Sigmoid colon (tissue), 7 donors: ENCODE measurements around the gene TBC1D10A. TPM values are rescaled to one million over a fixed set of nuclear protein-coding genes. Genes with fewer than 3 reads are reported as not detected.

ENCODE experiments used
- DNase-seq: peaks from one replicate; pipeline ENCODE4 v3.0.0-alpha.2; 2019
- H3K27ac ChIP-seq, 4 donors: fragments of 200-600 bp; sonication (generic); one replicate each; pipeline ENCODE4 v1.5.1; 2016 to 2019; ENCODE audit warnings: mild to moderate bottlenecking in 1 of 4
- H3K27me3 ChIP-seq, 3 donors: fragments of 200-600 bp; sonication (generic); one replicate each; pipeline ENCODE4 v1.5.1; 2019; ENCODE audit warnings: mild to moderate bottlenecking in 1 of 3
- H3K36me3 ChIP-seq, 4 donors: fragments of 200-600 bp; sonication (generic); one replicate each; pipeline ENCODE4 v1.5.1; 2016 to 2019
- H3K4me1 ChIP-seq, 4 donors: fragments of 200-600 bp; sonication (generic); one replicate each; pipeline ENCODE4 v1.5.1; 2017 to 2019
- H3K4me3 ChIP-seq, 4 donors: fragments of 200-600 bp; sonication (generic); one replicate each; pipeline ENCODE4 v1.5.1; 2017 to 2019; ENCODE audit warnings: mild to moderate bottlenecking in 2 of 4, moderate library complexity in 1 of 4
- H3K9me3 ChIP-seq, 4 donors: fragments of 200-600 bp in 3 of 4; sonication (generic) in 3 of 4; one replicate each; pipeline versions ENCODE4 v1.5.1 to v1.6.1; 2013 to 2019
- EP300 ChIP-seq, 4 donors: sonication (generic); formaldehyde crosslinking; IDR thresholded peaks; one replicate each; pipeline ENCODE4 v1.6.1; 2017; ENCODE audit warnings: antibody characterized with exemption in 4 of 4
- POLR2A ChIP-seq, 2 donors: fragments of 450-650 bp; IDR thresholded peaks; one replicate each; pipeline ENCODE4 v1.6.1; 2016; ENCODE audit warnings: antibody characterized with exemption in 2 of 2, mild to moderate bottlenecking in 2 of 2, moderate library complexity in 2 of 2
- POLR2AphosphoS5 ChIP-seq, 4 donors: sonication (generic); formaldehyde crosslinking; IDR thresholded peaks; one replicate each; pipeline ENCODE4 v1.6.1; 2017; ENCODE audit warnings: antibody characterized with exemption in 4 of 4
- WGBS, 2 donors: extraction: QIAGEN DNeasy Blood & Tissue Kit; methylation state at CpG; one replicate each; pipeline ENCODE4 v1.1.7; 2013; 5-methylcytosine and 5-hydroxymethylcytosine counted together
- intact Hi-C: fragments of 100-400 bp; cut with DNase I; formaldehyde crosslinking; loops from one replicate; pipeline ENCODE4 v1.15.1; 2023
- polyA plus RNA-seq, 3 donors: library from polyadenylated mRNA; stranded (reverse); fragments of 200-250 nt; gene quantifications; one replicate each; pipeline ENCODE4 v1.2.3, GENCODE V29; 2013
- total RNA-seq, 4 donors: library from RNA; depleted of rRNA; stranded (reverse); fragments of >200 nt; gene quantifications; one replicate each; pipeline ENCODE4 v1.1.0, GENCODE V29; 2016
- TF ChIP-seq, protein P1 (sequence below), 4 experiments: fragments of 450-650 bp in 3 of 4; fragments of 200-600 bp in 1 of 4; IDR thresholded peaks; one replicate each; pipeline ENCODE4 v1.5.1; 2016 to 2019; ENCODE audit warnings: antibody characterized with exemption in 4 of 4, mild to moderate bottlenecking in 3 of 4, moderate library complexity in 2 of 4
- donor health status: healthy with polysubstance abuse.
- donor health status: Bipolar disorder and iron deficiency.
- donor health status: healthy.

Gene TBC1D10A
- total and polyA plus RNA-seq, 7 donors: 12.5 to 35.4 (median 29.1) TPM

GRCh38 chr22:30286331-30286730 is 40.4 kb downstream of the TBC1D10A start:
- H3K4me3 ChIP-seq: no peak overlapping the region
- TF ChIP-seq POLR2AphosphoS5 (IDR thresholded peaks at IDR 0.05): no peak
- TF ChIP-seq, protein P1, sequence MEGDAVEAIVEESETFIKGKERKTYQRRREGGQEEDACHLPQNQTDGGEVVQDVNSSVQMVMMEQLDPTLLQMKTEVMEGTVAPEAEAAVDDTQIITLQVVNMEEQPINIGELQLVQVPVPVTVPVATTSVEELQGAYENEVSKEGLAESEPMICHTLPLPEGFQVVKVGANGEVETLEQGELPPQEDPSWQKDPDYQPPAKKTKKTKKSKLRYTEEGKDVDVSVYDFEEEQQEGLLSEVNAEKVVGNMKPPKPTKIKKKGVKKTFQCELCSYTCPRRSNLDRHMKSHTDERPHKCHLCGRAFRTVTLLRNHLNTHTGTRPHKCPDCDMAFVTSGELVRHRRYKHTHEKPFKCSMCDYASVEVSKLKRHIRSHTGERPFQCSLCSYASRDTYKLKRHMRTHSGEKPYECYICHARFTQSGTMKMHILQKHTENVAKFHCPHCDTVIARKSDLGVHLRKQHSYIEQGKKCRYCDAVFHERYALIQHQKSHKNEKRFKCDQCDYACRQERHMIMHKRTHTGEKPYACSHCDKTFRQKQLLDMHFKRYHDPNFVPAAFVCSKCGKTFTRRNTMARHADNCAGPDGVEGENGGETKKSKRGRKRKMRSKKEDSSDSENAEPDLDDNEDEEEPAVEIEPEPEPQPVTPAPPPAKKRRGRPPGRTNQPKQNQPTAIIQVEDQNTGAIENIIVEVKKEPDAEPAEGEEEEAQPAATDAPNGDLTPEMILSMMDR (IDR thresholded peaks at IDR 0.05): no peak
- TF ChIP-seq EP300 (IDR thresholded peaks at IDR 0.05): no peak
- no peak for TF ChIP-seq POLR2A (IDR thresholded peaks at IDR 0.05)
- H3K4me1 ChIP-seq: peaks cover 0 to 31% (median 26%) of the 10 kb centered on the region in 4 donors
- 82 to 91% methylated on average over 5 of the region's 5 CpGs for WGBS, 2 donors
- peaks cover 0 to 28% (median 7%) of the 10 kb centered on the region in 4 donors for H3K36me3 ChIP-seq
- H3K9me3 ChIP-seq: no peaks in the 10 kb centered on the region
- no peaks in the 10 kb centered on the region for H3K27me3 ChIP-seq
- intact Hi-C loops: loop anchor here (2.0 kb wide), 1 partner anchor 24 kb away; no protein-coding TSS in a partner anchor
- no peak overlapping the region for H3K27ac ChIP-seq
- DNase-seq: no peak

DNA sequence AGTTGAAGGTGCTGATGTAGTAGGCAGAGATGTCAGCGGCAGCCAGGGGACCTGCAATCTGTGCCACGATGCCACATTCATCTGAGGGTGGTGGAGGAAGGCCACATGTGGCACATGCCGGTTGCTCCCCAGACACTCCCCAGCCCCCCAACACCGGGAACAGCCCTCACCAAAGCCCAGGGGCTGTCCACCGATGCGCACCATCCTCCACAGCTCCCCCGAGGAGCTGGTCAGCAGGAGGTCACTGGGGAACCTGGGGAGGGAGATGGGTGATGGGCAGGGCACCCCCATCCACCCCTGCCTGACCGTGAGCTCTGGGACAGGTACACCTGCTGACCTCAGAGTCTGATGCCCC is 40.9 kb downstream of the TBC1D10A start:
- Histone ChIP-seq H3K27ac (no peak overlapping the region), H3K9me3 (no peaks in the 10 kb centered on the region), H3K4me1 (peaks cover 0 to 26% (median 21%) of the 10 kb centered on the region in 4 donors), H3K36me3 (peaks cover 0 to 28% (median 7%) of the 10 kb centered on the region in 4 donors), H3K27me3 (no peaks in the 10 kb centered on the region), H3K4me3 (no peak overlapping the region)
- no peak for DNase-seq
- TF ChIP-seq, protein P1 (IDR thresholded peaks at IDR 0.05): no peak
- TF ChIP-seq EP300 (IDR thresholded peaks at IDR 0.05) (no peak), POLR2A (IDR thresholded peaks at IDR 0.05) (no peak), POLR2AphosphoS5 (IDR thresholded peaks at IDR 0.05) (no peak)
- WGBS, 2 donors: 87 to 91% methylated on average over 8 of the region's 8 CpGs
- intact Hi-C loops: loop anchor here (2.0 kb wide), 1 partner anchor 23 kb away; no protein-coding TSS in a partner anchor

DNA sequence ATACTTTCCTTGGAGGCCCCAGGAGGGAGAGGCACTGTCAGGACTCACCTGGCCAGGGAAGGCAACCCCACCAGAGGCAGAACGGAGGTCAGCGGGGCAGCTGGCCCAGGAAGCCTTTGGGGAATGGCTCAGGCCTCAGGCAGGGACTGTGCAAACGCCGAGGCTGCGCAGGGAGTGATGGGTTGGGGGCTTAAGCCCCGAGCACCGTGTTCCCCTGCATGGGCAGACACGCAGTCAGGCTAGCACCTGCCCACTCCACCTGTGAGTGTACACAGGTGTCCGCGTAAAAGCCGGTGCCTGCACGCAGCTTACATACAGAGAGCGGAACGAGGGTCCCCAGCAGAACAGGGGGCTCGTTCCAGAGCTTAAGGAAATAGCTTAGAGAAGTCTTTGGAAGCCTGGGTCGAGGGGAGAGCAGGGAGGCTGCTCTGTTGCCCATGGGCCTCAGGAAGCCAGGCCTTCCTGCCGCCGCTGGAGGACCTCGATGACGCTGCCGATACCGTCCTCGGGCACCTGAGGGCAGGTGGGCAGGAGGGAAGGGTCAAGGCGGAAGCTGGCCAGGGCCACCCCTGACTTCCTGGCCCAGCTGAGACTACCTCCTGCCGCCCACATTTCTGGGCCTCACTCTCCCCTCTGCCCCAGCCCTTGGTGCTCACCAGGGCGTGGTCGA is 41.4 kb downstream of the TBC1D10A start:
- WGBS, 2 donors: 91% methylated on average over 27 of the region's 27 CpGs
- Histone ChIP-seq H3K4me1 (peaks cover 0 to 21% (median 15%) of the 10 kb centered on the region in 4 donors), H3K9me3 (no peaks in the 10 kb centered on the region), H3K27me3 (no peaks in the 10 kb centered on the region), H3K27ac (no peak overlapping the region), H3K36me3 (peaks cover 0 to 28% (median 7%) of the 10 kb centered on the region in 4 donors), H3K4me3 (no peak overlapping the region)
- intact Hi-C loops: no loop called here
- no peak for DNase-seq
- no peak for TF ChIP-seq EP300 (IDR thresholded peaks at IDR 0.05)
- no peak for TF ChIP-seq POLR2AphosphoS5 (IDR thresholded peaks at IDR 0.05)
- TF ChIP-seq, protein P1 (IDR thresholded peaks at IDR 0.05): no peak
- TF ChIP-seq POLR2A (IDR thresholded peaks at IDR 0.05): no peak

GRCh38 chr22:30284666-30285065 is 42.1 kb downstream of the TBC1D10A start:
- Histone ChIP-seq H3K27ac (no peak overlapping the region), H3K4me1 (peaks cover 0 to 15% (median 10%) of the 10 kb centered on the region in 4 donors), H3K9me3 (no peaks in the 10 kb centered on the region), H3K4me3 (no peak overlapping the region), H3K36me3 (peaks cover 0 to 28% (median 7%) of the 10 kb centered on the region in 4 donors), H3K27me3 (no peaks in the 10 kb centered on the region)
- DNase-seq: no peak
- intact Hi-C loops: no loop called here
- 92 to 93% methylated on average over 4 of the region's 4 CpGs for WGBS, 2 donors
- TF ChIP-seq EP300 (IDR thresholded peaks at IDR 0.05) (no peak), POLR2A (IDR thresholded peaks at IDR 0.05) (no peak), POLR2AphosphoS5 (IDR thresholded peaks at IDR 0.05) (no peak)
- TF ChIP-seq, protein P1 (IDR thresholded peaks at IDR 0.05): no peak
